GM12878 (cell line): ENCODE data around the gene LANCL3. TPM values are rescaled to one million over a fixed set of nuclear protein-coding genes. Genes with fewer than 3 reads are reported as not detected.
"Not testable (repeated sequence)": the region's sequence is repeated elsewhere in the genome, so short reads cannot be mapped to it uniquely, and the experiment has no call there.

Experiments used
- ATAC-seq: fragments of 200-7000 bp; cut with Tn5 transposase; 3 replicates; pipeline ENCODE4 v1.9.1; 2020; ENCODE audit warnings: mild to moderate bottlenecking, moderate library complexity
- BruUV-seq: library from RNA; stranded (reverse); fragments of 400-500 nt; replicated peaks from 2 replicates; lab custom pipeline; 2021; lab: Mats Ljungman, UMichigan
- CTCF ChIA-PET: fragments of 300-600 bp; sonication (Branson Sonifier 250); formaldehyde crosslinking; extraction: SDS; loops from one replicate; lab custom pipeline; 2021; ENCODE audit warnings: inconsistent platforms; lab: Yijun Ruan, JAX
- POLR2A ChIA-PET: fragments of 350-600 bp; formaldehyde crosslinking; extraction: SDS; loops from one replicate; lab custom pipeline; 2021; ENCODE audit warnings: inconsistent platforms; lab: Charles Lee
- RAD21 ChIA-PET: fragments of 300-600 bp; sonication (Branson Sonifier 250); formaldehyde crosslinking; loops from one replicate; lab custom pipeline; 2023; ENCODE audit warnings: antibody characterized with exemption; ENCODE audit not compliant: unreplicated experiment; lab: Charles Lee
- SMC1A ChIA-PET: fragments of 300-600 bp; sonication (Branson Sonifier 250); formaldehyde crosslinking; loops from one replicate; lab custom pipeline; 2023; ENCODE audit not compliant: unreplicated experiment, uncharacterized antibody; lab: Charles Lee
- DNase-seq: peaks from one replicate; pipeline ENCODE4 v3.0.0-alpha.2; 2011; ENCODE audit warnings: low read depth, low spot score
- FAIRE-seq: peaks from 3 replicates; lab custom pipeline; 2011; peaks lifted over from hg19 to GRCh38; lab: Jason Lieb, UNC
- H2AFZ ChIP-seq: 2 replicates; pipeline ENCODE4 v1.6.0; 2011; ENCODE audit warnings: low read depth, low read length, control low read depth; ENCODE audit not compliant: control insufficient read depth
- H3K27ac ChIP-seq: 2 replicates; pipeline ENCODE4 v1.5.1; 2011; ENCODE audit warnings: control low read depth; ENCODE audit not compliant: control insufficient read depth, insufficient read depth
- H3K27me3 ChIP-seq, 2 experiments: replicated peaks in 1 of 2; 2 replicates each; pipeline versions ENCODE4 v1.6.0 to v1.6.1; 2011; ENCODE audit warnings: low read length in 1 of 2; ENCODE audit not compliant: control insufficient read depth in 2 of 2, insufficient read depth in 2 of 2
- H3K36me3 ChIP-seq, 2 experiments: 2 replicates each; pipeline ENCODE4 v1.5.1; 2011; ENCODE audit warnings: low read length in 1 of 2; ENCODE audit not compliant: control insufficient read depth in 2 of 2, insufficient read depth in 2 of 2
- H3K4me1 ChIP-seq: 2 replicates; pipeline ENCODE4 v1.6.1; 2011; ENCODE audit warnings: mild to moderate bottlenecking, low read length, moderate library complexity, mixed read lengths; ENCODE audit not compliant: control insufficient read depth, insufficient read depth
- H3K4me2 ChIP-seq: 2 replicates; pipeline ENCODE4 v1.6.0; 2011; ENCODE audit warnings: control low read depth; ENCODE audit not compliant: control insufficient read depth, insufficient read depth
- H3K4me3 ChIP-seq: fragments of 200-600 bp; sonication (generic); 2 replicates; pipeline ENCODE4 v1.5.1; 2016
- H3K79me2 ChIP-seq: 2 replicates; pipeline ENCODE4 v1.6.0; 2011; ENCODE audit warnings: low read length; ENCODE audit not compliant: control insufficient read depth, insufficient read depth
- H3K9ac ChIP-seq: 2 replicates; pipeline ENCODE4 v1.8.0; 2011; ENCODE audit warnings: low read length, control low read depth, mixed read lengths; ENCODE audit not compliant: control insufficient read depth, insufficient read depth
- H3K9me3 ChIP-seq: replicated peaks from 3 replicates; pipeline ENCODE4 v1.5.1; 2011; ENCODE audit warnings: mild to moderate bottlenecking, low read length; ENCODE audit not compliant: control insufficient read depth, insufficient read depth
- H4K20me1 ChIP-seq: 2 replicates; pipeline ENCODE4 v1.6.0; 2011; ENCODE audit not compliant: control insufficient read depth, insufficient read depth
- ATF7 ChIP-seq: fragments of 450-650 bp; IDR thresholded peaks from 2 replicates; pipeline ENCODE4 v1.6.1; 2016; ENCODE audit warnings: low read depth, mild to moderate bottlenecking
- BRCA1 ChIP-seq: IDR thresholded peaks from 2 replicates; pipeline ENCODE4 v1.6.1; 2011; ENCODE audit warnings: low read depth, low read length, improper control_type of control experiment
- CREM ChIP-seq: IDR thresholded peaks from 2 replicates; pipeline ENCODE4 v1.6.1; 2014; ENCODE audit warnings: antibody characterized with exemption, low read depth
- EZH2 ChIP-seq: IDR thresholded peaks from 2 replicates; pipeline ENCODE4 v1.6.1; 2012; ENCODE audit warnings: low read depth, mild to moderate bottlenecking, control low read depth, inconsistent platforms, low read length, borderline replicate concordance; ENCODE audit not compliant: control insufficient read depth
- FOXM1 ChIP-seq: IDR thresholded peaks from 2 replicates; pipeline ENCODE4 v1.6.1; 2012; ENCODE audit warnings: low read depth, mild to moderate bottlenecking, inconsistent platforms, low read length, moderate library complexity
- MTA2 ChIP-seq: fragments of 450-650 bp; IDR thresholded peaks from 2 replicates; pipeline ENCODE4 v1.6.1; 2016; ENCODE audit warnings: low read depth, mild to moderate bottlenecking, moderate library complexity
- STAT3 ChIP-seq: IDR thresholded peaks from 2 replicates; pipeline ENCODE4 v1.6.1; 2011; ENCODE audit warnings: low read depth, low read length, improper control_type of control experiment
- ZNF384 ChIP-seq: IDR thresholded peaks from 2 replicates; pipeline ENCODE4 v1.6.1; 2012; ENCODE audit warnings: low read depth, mild to moderate bottlenecking, low read length, improper control_type of control experiment, borderline replicate concordance
- ZNF622 ChIP-seq: fragments of 450-650 bp; IDR thresholded peaks from 2 replicates; pipeline ENCODE4 v1.6.1; 2017; ENCODE audit warnings: mild to moderate bottlenecking, inconsistent platforms
- WGBS: methylation state at CpG from one replicate; pipeline ENCODE4 v1.1.6; 2016; ENCODE audit warnings: low lambda C conversion rate; ENCODE audit not compliant: insufficient replicate concordance, insufficient coverage; ENCODE audit errors: missing lambda C conversion rate; 5-methylcytosine and 5-hydroxymethylcytosine counted together
- in situ Hi-C: fragments of 300-500 bp; cut with MboI; formaldehyde crosslinking; loops from 9 replicates; pipeline ENCODE4 v1.14.3; 2018; ENCODE audit warnings: mixed read lengths
- intact Hi-C: fragments of 100-400 bp; cut with micrococcal nuclease; formaldehyde crosslinking; loops from one replicate; pipeline ENCODE4 v1.14.2; 2022; ENCODE audit not compliant: unreplicated experiment
- polyA plus RNA-seq, 11 experiments: library from polyadenylated mRNA; depleted of rRNA in 4 of 11; unstranded in 6 of 11; stranded (reverse) in 5 of 11; fragments of >200 nt; fragmentation: Nextera tagmentation in 4 of 11; fragmentation: Illumina TruSeq in 1 of 11; extraction: Ambion mirVana in 4 of 11; extraction: Trizol in 1 of 11; gene quantifications; 1 replicate in 1 of 11; 2 replicates in 10 of 11; pipeline versions ENCODE4 v1.2.1 to v1.2.3, GENCODE V29; 2011 to 2016; ENCODE audit warnings: inconsistent platforms in 2 of 11, missing spikeins in 2 of 11, low read depth in 1 of 11
- total RNA-seq, 4 experiments: library from RNA; depleted of rRNA in 3 of 4; stranded (reverse); fragments of >200 nt in 3 of 4; fragmentation: Illumina TruSeq in 1 of 4; extraction: Trizol in 1 of 4; gene quantifications; 2 replicates each; pipeline versions ENCODE4 v1.2.1 to v1.2.3, GENCODE V29; 2013 to 2021
- TF ChIP-seq, protein P1 (sequence below): fragments of 450-650 bp; IDR thresholded peaks from 2 replicates; pipeline ENCODE4 v1.6.1; 2017; ENCODE audit warnings: mild to moderate bottlenecking, low read depth, inconsistent platforms; ENCODE audit not compliant: poor library complexity, severe bottlenecking
- TF ChIP-seq, protein P2 (sequence below): fragments of 150-350 bp; IDR thresholded peaks from 2 replicates; pipeline ENCODE4 v1.6.1; 2016; ENCODE audit warnings: low read depth, low read length
- TF ChIP-seq, protein P3 (sequence below): IDR thresholded peaks from 2 replicates; pipeline ENCODE4 v1.6.1; 2012; ENCODE audit warnings: low read depth, low read length, improper control_type of control experiment

The LANCL3 gene
- total and polyA plus RNA-seq, 10 of the 15 experiments (the other 5 are each of a cell fraction or from before 2014, with no cell fraction given), result not detected

DNA sequence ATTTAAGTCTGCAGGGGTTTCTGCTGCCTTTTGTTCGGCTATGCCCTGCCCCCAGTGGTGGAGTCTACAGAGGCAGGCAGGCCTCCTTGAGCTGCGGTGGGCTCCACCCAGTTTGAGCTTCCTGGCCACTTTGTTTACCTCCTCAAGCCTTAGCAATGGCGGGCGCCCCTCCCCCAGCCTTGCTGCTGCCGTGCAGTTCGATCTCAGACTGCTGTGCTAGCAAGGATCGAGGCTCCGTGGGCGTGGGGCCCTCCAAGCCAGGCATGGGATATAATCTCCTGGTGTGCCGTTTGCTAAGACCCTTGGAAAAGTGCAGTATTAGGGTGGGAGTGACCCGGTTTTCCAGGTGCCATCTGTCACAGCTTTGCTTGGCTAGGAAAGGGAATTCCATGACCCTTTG is 15.9 kb downstream of the LANCL3 start:
- ATAC-seq, POLR2A ChIA-PET, H3K4me3 ChIP-seq, H3K4me1 ChIP-seq, CTCF ChIA-PET, in situ Hi-C loops, RAD21 ChIA-PET, H3K4me2 ChIP-seq, FAIRE-seq, H3K9me3 ChIP-seq, H3K27me3 ChIP-seq, H2AFZ ChIP-seq, H3K27ac ChIP-seq, H3K79me2 ChIP-seq, intact Hi-C loops, H3K9ac ChIP-seq, H3K36me3 ChIP-seq, BruUV-seq, H4K20me1 ChIP-seq, SMC1A ChIA-PET, DNase-seq: not testable (repeated sequence)
- 24% methylated on average over 11 of the region's 11 CpGs for WGBS

DNA sequence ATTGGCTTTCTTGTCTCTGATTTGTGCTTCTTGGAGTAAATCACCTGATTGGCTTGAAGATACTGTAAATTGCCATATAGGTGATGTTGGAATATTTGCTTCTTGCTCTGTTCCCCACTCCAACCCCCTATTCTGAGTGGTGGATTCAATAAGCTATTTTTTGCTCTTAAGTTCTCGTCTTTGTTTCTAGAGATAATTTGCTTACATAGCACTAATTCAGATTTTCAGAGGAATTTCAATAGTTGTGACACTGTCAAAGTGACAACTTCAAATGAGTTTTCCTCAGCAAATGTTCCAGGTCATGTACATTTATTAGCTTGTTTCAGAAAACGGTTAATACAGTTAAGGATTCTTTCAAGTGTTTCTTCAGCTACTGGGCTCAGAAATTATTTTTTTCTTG is 18.6 kb downstream of the LANCL3 start:
- WGBS, result 0% methylated on average over 2 of the region's 2 CpGs
- no peak overlapping the region for H3K9ac ChIP-seq
- ATAC-seq (no peak), FAIRE-seq (no peak), DNase-seq (no peak)
- intact Hi-C loops, result no loop called here
- H3K4me1 ChIP-seq, result no peaks in the 10 kb centered on the region
- no peaks in the 10 kb centered on the region for H3K27me3 ChIP-seq
- H4K20me1 ChIP-seq, result no peaks in the 10 kb centered on the region
- RAD21 ChIA-PET, result no interaction called here
- no peak for TF ChIP-seq ATF7
- no peak for TF ChIP-seq ZNF384
- TF ChIP-seq, protein P1, sequence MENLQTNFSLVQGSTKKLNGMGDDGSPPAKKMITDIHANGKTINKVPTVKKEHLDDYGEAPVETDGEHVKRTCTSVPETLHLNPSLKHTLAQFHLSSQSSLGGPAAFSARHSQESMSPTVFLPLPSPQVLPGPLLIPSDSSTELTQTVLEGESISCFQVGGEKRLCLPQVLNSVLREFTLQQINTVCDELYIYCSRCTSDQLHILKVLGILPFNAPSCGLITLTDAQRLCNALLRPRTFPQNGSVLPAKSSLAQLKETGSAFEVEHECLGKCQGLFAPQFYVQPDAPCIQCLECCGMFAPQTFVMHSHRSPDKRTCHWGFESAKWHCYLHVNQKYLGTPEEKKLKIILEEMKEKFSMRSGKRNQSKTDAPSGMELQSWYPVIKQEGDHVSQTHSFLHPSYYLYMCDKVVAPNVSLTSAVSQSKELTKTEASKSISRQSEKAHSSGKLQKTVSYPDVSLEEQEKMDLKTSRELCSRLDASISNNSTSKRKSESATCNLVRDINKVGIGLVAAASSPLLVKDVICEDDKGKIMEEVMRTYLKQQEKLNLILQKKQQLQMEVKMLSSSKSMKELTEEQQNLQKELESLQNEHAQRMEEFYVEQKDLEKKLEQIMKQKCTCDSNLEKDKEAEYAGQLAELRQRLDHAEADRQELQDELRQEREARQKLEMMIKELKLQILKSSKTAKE, result no peak
- no peak for TF ChIP-seq FOXM1
- TF ChIP-seq CREM, result no peak
- no peak for TF ChIP-seq STAT3
- no peak for TF ChIP-seq EZH2
- TF ChIP-seq, protein P2, sequence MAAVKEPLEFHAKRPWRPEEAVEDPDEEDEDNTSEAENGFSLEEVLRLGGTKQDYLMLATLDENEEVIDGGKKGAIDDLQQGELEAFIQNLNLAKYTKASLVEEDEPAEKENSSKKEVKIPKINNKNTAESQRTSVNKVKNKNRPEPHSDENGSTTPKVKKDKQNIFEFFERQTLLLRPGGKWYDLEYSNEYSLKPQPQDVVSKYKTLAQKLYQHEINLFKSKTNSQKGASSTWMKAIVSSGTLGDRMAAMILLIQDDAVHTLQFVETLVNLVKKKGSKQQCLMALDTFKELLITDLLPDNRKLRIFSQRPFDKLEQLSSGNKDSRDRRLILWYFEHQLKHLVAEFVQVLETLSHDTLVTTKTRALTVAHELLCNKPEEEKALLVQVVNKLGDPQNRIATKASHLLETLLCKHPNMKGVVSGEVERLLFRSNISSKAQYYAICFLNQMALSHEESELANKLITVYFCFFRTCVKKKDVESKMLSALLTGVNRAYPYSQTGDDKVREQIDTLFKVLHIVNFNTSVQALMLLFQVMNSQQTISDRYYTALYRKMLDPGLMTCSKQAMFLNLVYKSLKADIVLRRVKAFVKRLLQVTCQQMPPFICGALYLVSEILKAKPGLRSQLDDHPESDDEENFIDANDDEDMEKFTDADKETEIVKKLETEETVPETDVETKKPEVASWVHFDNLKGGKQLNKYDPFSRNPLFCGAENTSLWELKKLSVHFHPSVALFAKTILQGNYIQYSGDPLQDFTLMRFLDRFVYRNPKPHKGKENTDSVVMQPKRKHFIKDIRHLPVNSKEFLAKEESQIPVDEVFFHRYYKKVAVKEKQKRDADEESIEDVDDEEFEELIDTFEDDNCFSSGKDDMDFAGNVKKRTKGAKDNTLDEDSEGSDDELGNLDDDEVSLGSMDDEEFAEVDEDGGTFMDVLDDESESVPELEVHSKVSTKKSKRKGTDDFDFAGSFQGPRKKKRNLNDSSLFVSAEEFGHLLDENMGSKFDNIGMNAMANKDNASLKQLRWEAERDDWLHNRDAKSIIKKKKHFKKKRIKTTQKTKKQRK, result no peak
- no peak for TF ChIP-seq MTA2
- TF ChIP-seq, protein P3, sequence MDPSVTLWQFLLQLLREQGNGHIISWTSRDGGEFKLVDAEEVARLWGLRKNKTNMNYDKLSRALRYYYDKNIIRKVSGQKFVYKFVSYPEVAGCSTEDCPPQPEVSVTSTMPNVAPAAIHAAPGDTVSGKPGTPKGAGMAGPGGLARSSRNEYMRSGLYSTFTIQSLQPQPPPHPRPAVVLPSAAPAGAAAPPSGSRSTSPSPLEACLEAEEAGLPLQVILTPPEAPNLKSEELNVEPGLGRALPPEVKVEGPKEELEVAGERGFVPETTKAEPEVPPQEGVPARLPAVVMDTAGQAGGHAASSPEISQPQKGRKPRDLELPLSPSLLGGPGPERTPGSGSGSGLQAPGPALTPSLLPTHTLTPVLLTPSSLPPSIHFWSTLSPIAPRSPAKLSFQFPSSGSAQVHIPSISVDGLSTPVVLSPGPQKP, result no peak
- TF ChIP-seq ZNF622, result no peak
- TF ChIP-seq BRCA1, result no peak
- H2AFZ ChIP-seq, result no peak overlapping the region
- CTCF ChIA-PET, result interaction anchor here (0.9 kb wide), 1 partner anchor 12 kb away, joined by 3 read pairs; no protein-coding TSS in a partner anchor
- POLR2A ChIA-PET, result no interaction called here
- SMC1A ChIA-PET, result no interaction called here
- H3K27ac ChIP-seq, result no peak overlapping the region
- no peaks in the 10 kb centered on the region; the same call in 2 of the 3 replicates for H3K9me3 ChIP-seq
- no peaks in the 10 kb centered on the region for H3K36me3 ChIP-seq
- in situ Hi-C loops, result no loop called here
- no peak overlapping the region for H3K4me3 ChIP-seq
- no TSS peak for BruUV-seq
- no peak overlapping the region for H3K4me2 ChIP-seq
- no peaks in the 10 kb centered on the region for H3K79me2 ChIP-seq
